Measurements from ENCODE around the gene STX4. TPM values are rescaled to one million over a fixed set of nuclear protein-coding genes. Genes with fewer than 3 reads are reported as not detected.

Gene STX4
- total and polyA plus RNA-seq, 4 donors: 11.4 to 22.1 (median 17.4) TPM

DNA sequence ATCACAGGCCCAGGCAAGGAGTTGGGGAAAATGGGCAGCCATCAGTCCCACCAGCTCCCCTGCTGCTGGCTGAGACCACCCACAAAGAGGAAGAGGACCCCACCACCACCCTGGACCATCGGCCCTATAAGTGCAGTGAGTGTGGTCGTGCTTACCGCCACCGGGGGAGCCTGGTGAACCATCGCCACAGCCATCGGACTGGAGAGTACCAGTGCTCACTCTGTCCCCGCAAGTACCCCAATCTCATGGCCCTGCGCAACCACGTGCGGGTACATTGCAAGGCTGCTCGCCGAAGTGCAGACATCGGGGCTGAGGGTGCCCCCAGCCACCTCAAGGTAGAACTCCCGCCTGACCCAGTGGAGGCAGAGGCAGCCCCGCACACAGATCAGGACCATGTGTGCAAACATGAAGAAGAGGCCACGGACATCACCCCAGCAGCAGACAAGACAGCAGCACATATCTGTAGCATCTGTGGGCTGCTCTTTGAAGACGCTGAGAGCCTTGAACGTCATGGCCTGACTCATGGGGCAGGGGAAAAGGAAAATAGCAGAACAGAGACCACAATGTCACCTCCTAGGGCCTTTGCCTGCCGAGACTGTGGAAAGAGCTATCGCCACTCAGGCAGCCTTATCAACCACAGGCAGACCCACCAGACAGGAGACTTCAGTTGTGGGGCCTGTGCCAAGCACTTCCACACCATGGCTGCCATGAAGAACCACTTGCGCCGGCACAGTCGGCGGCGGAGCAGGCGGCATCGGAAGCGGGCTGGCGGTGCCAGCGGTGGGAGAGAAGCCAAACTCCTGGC is 44.4 kb downstream of the STX4 start:
- DNase-seq (ENCODE audit: low spot score): no peak
- TF ChIP-seq, protein P1, sequence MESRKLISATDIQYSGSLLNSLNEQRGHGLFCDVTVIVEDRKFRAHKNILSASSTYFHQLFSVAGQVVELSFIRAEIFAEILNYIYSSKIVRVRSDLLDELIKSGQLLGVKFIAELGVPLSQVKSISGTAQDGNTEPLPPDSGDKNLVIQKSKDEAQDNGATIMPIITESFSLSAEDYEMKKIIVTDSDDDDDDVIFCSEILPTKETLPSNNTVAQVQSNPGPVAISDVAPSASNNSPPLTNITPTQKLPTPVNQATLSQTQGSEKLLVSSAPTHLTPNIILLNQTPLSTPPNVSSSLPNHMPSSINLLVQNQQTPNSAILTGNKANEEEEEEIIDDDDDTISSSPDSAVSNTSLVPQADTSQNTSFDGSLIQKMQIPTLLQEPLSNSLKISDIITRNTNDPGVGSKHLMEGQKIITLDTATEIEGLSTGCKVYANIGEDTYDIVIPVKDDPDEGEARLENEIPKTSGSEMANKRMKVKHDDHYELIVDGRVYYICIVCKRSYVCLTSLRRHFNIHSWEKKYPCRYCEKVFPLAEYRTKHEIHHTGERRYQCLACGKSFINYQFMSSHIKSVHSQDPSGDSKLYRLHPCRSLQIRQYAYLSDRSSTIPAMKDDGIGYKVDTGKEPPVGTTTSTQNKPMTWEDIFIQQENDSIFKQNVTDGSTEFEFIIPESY (IDR thresholded peaks at IDR 0.05): no peak
- TF ChIP-seq FOXA1 (IDR thresholded peaks at IDR 0.05) (no peak), HNF4A (conservative IDR thresholded peaks at IDR 0.05) (no peak), JUND (IDR thresholded peaks at IDR 0.05) (no peak), TAF1 (conservative IDR thresholded peaks at IDR 0.05) (no peak), NR2F2 (IDR thresholded peaks at IDR 0.05) (no peak), GABPA (IDR thresholded peaks at IDR 0.05 in 1 of 2, conservative IDR thresholded peaks at IDR 0.05 in 1 of 2) (no peak), EGR1 (IDR thresholded peaks at IDR 0.05; ENCODE audit: low read depth in 2 of 2) (no peak), RAD21 (IDR thresholded peaks at IDR 0.05) (no peak), YY1 (IDR thresholded peaks at IDR 0.05) (no peak), HNF4G (IDR thresholded peaks at IDR 0.05) (no peak), RXRA (IDR thresholded peaks at IDR 0.05) (no peak)
- TF ChIP-seq, protein P2, sequence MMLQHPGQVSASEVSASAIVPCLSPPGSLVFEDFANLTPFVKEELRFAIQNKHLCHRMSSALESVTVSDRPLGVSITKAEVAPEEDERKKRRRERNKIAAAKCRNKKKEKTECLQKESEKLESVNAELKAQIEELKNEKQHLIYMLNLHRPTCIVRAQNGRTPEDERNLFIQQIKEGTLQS (IDR thresholded peaks at IDR 0.05): no peak
- TF ChIP-seq, protein P3, sequence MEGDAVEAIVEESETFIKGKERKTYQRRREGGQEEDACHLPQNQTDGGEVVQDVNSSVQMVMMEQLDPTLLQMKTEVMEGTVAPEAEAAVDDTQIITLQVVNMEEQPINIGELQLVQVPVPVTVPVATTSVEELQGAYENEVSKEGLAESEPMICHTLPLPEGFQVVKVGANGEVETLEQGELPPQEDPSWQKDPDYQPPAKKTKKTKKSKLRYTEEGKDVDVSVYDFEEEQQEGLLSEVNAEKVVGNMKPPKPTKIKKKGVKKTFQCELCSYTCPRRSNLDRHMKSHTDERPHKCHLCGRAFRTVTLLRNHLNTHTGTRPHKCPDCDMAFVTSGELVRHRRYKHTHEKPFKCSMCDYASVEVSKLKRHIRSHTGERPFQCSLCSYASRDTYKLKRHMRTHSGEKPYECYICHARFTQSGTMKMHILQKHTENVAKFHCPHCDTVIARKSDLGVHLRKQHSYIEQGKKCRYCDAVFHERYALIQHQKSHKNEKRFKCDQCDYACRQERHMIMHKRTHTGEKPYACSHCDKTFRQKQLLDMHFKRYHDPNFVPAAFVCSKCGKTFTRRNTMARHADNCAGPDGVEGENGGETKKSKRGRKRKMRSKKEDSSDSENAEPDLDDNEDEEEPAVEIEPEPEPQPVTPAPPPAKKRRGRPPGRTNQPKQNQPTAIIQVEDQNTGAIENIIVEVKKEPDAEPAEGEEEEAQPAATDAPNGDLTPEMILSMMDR (IDR thresholded peaks at IDR 0.05; ENCODE audit: low read depth, low read length, missing input control): no peak
- TF ChIP-seq, protein P4, sequence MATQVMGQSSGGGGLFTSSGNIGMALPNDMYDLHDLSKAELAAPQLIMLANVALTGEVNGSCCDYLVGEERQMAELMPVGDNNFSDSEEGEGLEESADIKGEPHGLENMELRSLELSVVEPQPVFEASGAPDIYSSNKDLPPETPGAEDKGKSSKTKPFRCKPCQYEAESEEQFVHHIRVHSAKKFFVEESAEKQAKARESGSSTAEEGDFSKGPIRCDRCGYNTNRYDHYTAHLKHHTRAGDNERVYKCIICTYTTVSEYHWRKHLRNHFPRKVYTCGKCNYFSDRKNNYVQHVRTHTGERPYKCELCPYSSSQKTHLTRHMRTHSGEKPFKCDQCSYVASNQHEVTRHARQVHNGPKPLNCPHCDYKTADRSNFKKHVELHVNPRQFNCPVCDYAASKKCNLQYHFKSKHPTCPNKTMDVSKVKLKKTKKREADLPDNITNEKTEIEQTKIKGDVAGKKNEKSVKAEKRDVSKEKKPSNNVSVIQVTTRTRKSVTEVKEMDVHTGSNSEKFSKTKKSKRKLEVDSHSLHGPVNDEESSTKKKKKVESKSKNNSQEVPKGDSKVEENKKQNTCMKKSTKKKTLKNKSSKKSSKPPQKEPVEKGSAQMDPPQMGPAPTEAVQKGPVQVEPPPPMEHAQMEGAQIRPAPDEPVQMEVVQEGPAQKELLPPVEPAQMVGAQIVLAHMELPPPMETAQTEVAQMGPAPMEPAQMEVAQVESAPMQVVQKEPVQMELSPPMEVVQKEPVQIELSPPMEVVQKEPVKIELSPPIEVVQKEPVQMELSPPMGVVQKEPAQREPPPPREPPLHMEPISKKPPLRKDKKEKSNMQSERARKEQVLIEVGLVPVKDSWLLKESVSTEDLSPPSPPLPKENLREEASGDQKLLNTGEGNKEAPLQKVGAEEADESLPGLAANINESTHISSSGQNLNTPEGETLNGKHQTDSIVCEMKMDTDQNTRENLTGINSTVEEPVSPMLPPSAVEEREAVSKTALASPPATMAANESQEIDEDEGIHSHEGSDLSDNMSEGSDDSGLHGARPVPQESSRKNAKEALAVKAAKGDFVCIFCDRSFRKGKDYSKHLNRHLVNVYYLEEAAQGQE (IDR thresholded peaks at IDR 0.05): no peak
- peaks cover 4 to 46% (median 18%) of the 10 kb centered on the region in 4 donors for H3K36me3 ChIP-seq (ENCODE audit: control insufficient read depth in 4 of 4, insufficient read depth in 3 of 4, low read depth in 1 of 4, low read length in 3 of 4)
- no peaks in the 10 kb centered on the region for H3K9me3 ChIP-seq (ENCODE audit: control insufficient read depth in 4 of 4, low read length in 3 of 4)
- H3K27ac ChIP-seq (ENCODE audit: low read depth in 1 of 2, low read length in 2 of 2): no peak overlapping the region
- WGBS: 96% methylated on average over 30 of the region's 30 CpGs
- H3K4me3 ChIP-seq (ENCODE audit: low read depth in 1 of 3, low read length in 3 of 3): no peak overlapping the region
- no peak overlapping the region for H3K9ac ChIP-seq (ENCODE audit: low read depth in 1 of 2, low read length in 2 of 2)
- H3K27me3 ChIP-seq (ENCODE audit: control insufficient read depth in 4 of 4, insufficient read depth in 4 of 4, low read length in 3 of 4): no peaks in the 10 kb centered on the region
- H3K4me1 ChIP-seq (ENCODE audit: control insufficient read depth in 4 of 4, insufficient read depth in 4 of 4, low read length in 3 of 4): peaks cover 0 to 16% (median 9%) of the 10 kb centered on the region in 4 donors

Data from liver (tissue), 9 donors.